Heart left ventricle (tissue), 13 donors: ENCODE measurements around the gene TREM2.

Source experiments
- POLR2A ChIP-seq, 2 donors: fragments of 450-650 bp; IDR thresholded peaks; one replicate each; pipeline ENCODE4 v1.6.1; 2017; ENCODE audit warnings: antibody characterized with exemption in 2 of 2, mild to moderate bottlenecking in 2 of 2, moderate library complexity in 2 of 2
- TF ChIP-seq, protein P1 (sequence below), 12 donors: fragments of 200-600 bp; sonication (generic) in 4 of 12; IDR thresholded peaks; one replicate each; pipeline versions ENCODE4 v1.5.0 to v1.8.0; 2018 to 2022; ENCODE audit warnings: antibody characterized with exemption in 12 of 12, mild to moderate bottlenecking in 5 of 12
- donor health status: ischemic (EF 13 %, LVEDD 7.1; RV severe dilation, severe dysfunction).
- donor health status: DM: no; HTN: yes; CAD: no.
- donor health status: DM: no; HTN: no; CAD: no.
- donor health status: ischemic (EF 25% LVEDD 6.9; RV normal size, moderate dysfunction).
- donor health status: ischemic (EF 25% LVEDD 5.7; RV mildly dilated, moderate dysfunction).
- donor health status: ischemic (EF 35%, LVEDD 5.7; RV mildly dilated, moderate dysfunction).
- donor health status: nonischemic (EF 11% LVEDD 7.7; RV severe dilation, severe dysfunction).
- donor health status: DM: yes; HTN: yes; CAD: no.
- donor health status: PGD.
- donor health status: ischemic (EF 29% LVEDD 5.4; RV normal size, mild dysfunction).
- donor health status: nonischemic (EF 23%, LVEDD 6.1; RV moderate dilation, normal function).

GRCh38 chr6:41191569-41191968, 28.7 kb upstream of the TREM2 start:
- TF ChIP-seq, protein P1, sequence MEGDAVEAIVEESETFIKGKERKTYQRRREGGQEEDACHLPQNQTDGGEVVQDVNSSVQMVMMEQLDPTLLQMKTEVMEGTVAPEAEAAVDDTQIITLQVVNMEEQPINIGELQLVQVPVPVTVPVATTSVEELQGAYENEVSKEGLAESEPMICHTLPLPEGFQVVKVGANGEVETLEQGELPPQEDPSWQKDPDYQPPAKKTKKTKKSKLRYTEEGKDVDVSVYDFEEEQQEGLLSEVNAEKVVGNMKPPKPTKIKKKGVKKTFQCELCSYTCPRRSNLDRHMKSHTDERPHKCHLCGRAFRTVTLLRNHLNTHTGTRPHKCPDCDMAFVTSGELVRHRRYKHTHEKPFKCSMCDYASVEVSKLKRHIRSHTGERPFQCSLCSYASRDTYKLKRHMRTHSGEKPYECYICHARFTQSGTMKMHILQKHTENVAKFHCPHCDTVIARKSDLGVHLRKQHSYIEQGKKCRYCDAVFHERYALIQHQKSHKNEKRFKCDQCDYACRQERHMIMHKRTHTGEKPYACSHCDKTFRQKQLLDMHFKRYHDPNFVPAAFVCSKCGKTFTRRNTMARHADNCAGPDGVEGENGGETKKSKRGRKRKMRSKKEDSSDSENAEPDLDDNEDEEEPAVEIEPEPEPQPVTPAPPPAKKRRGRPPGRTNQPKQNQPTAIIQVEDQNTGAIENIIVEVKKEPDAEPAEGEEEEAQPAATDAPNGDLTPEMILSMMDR (IDR thresholded peaks at IDR 0.05): peak in 11 of 12 donors; percentile 14 to 54 (median 31)
- no peak for TF ChIP-seq POLR2A (IDR thresholded peaks at IDR 0.05)
